ENCODE data around the gene ARID1A. TPM values are rescaled to one million over a fixed set of nuclear protein-coding genes. Genes with fewer than 3 reads are reported as not detected.
A peak's percentile ranks its signal among the peaks of the same experiment; 100 is the strongest.

Gene ARID1A
- polyA plus RNA-seq, 2 of the 4 experiments (the other 2 are of a cell fraction) = 17.4 to 21.4 TPM

GRCh38 chr1:26827106-26827604 lies 131.3 kb downstream of the ARID1A start:
- POLR2A ChIA-PET = no interaction called here
- TF ChIP-seq, protein P1, sequence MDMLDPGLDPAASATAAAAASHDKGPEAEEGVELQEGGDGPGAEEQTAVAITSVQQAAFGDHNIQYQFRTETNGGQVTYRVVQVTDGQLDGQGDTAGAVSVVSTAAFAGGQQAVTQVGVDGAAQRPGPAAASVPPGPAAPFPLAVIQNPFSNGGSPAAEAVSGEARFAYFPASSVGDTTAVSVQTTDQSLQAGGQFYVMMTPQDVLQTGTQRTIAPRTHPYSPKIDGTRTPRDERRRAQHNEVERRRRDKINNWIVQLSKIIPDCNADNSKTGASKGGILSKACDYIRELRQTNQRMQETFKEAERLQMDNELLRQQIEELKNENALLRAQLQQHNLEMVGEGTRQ (IDR thresholded peaks at IDR 0.05) = no peak
- TF ChIP-seq ZFP36 (IDR thresholded peaks at IDR 0.05; ENCODE audit: borderline replicate concordance, partially characterized antibody) (no peak), HOXA7 (CRISPR knock-in tag; IDR thresholded peaks at IDR 0.05) (no peak), PHF8 (IDR thresholded peaks at IDR 0.05; ENCODE audit: borderline replicate concordance, low read depth) (no peak), MYC (IDR thresholded peaks at IDR 0.05; ENCODE audit: borderline replicate concordance, low read length) (no peak)
- 0% methylated on average over 9 of the region's 17 CpGs for WGBS (ENCODE audit: missing lambda C conversion rate)
- FAIRE-seq (no peak), DNase-seq (ENCODE audit: low read depth in 1 of 2, low spot score in 1 of 2) (no peak), ATAC-seq (0 out of 6 replicates have a peak, but pooled peaks of 1 of the 2 experiments have one; percentile 2)
- peak overlapping the region; percentile 94 for H3K4me3 ChIP-seq
- peak overlapping the region; percentile 80 for H3K4me2 ChIP-seq
- H3K27ac ChIP-seq = peak overlapping the region; percentile 75 to 91
- CTCF ChIA-PET = interaction anchor here (1.2 to 1.6 kb wide), 3 partner anchors 22 to 225 kb away, joined by 4 to 6 read pairs (median 4); no protein-coding TSS in a partner anchor
- H3K4me1 ChIP-seq = peaks cover 34% of the 10 kb centered on the region
- no peaks in the 10 kb centered on the region for H3K9me3 ChIP-seq

GRCh38 chr1:26827663-26828062 lies 131.8 kb downstream of the ARID1A start:
- Histone ChIP-seq H3K4me1 (peaks cover 34% of the 10 kb centered on the region), H3K9me3 (no peaks in the 10 kb centered on the region), H3K4me2 (peak overlapping the region; percentile 80), H3K27ac (peak overlapping the region; percentile 75 to 91), H3K4me3 (peak overlapping the region; percentile 94)
- ChIA-PET POLR2A (no interaction called here), CTCF (interaction anchor here (0.9 to 1.6 kb wide), 3 partner anchors 17 to 225 kb away, joined by 3 to 6 read pairs (median 4); no protein-coding TSS in a partner anchor)
- no peak for FAIRE-seq
- ATAC-seq = no peak
- TF ChIP-seq FOSB (CRISPR knock-in tag; IDR thresholded peaks at IDR 0.05) (no peak), EP300 (IDR thresholded peaks at IDR 0.05) (no peak)
- DNase-seq (ENCODE audit: low read depth in 1 of 2, low spot score in 1 of 2) = no peak
- 44% methylated on average over 11 of the region's 11 CpGs for WGBS (ENCODE audit: missing lambda C conversion rate)

DNA sequence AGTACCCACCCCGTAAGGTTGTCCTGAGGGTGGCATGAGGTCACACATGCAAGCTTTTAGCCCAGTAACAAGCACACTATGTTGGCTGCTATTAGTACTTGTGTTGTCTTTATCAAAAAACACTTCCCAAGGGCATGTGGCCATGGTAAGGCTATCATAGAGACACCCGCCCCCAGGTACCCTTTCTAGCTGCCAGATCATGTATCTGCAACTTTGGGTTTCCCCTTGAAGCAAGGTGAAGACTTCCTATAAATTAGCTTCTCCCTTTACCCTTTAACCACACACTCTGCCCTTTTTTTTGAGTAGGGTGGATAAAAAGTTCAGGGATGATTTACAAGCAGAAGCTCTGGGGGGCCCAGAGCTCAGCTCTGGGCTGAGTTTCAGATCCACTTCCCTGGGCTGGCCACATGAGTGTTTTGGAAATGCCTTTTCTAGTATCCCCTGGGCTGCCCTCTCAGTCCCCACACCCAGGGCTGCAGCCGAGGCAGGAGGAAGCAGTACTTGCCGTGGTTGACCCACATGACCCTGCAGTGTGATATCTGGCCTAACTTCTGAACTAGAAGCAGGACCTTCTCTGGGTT lies 132.7 kb downstream of the ARID1A start:
- POLR2A ChIA-PET = no interaction called here

DNA sequence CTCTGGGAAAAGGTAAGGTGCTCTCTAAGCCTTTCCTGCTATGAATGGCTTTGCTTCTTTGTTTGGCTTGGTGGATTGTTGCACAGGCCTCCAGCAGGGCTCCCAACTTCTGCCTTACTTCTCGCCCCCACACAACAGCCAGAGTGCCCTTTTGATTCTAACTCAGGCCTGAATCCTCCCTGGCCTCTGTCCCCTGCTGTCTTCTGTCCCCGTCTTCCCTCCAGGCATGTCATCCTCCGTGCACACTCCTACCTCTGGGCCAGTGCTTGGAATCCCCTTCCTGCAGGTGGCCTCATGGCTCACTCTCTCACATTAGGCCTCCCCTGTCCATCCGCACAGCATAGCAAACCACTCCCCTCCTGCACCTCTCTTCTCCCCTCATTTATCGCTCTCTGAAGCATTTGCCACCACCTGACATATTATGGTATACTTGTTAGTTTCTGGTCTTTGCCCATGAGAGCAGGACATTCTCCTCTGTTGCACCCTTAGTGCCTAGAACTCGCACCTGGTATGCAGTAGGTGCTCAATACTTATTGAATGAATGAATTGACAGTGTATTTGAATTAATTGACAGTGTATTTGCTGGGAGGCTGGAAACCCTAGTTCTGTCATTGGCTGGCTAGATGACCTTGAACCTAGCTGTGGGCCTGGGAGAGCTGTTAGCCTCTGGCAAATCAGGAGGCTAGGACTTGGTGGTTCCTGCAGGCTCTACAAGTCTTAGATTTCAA lies 133.5 kb downstream of the ARID1A start:
- Histone ChIP-seq H3K4me2 (peak overlapping the region; percentile 80; the same call in 1 of the 3 replicates), H3K4me3 (no peak overlapping the region), H3K9me3 (no peaks in the 10 kb centered on the region), H3K4me1 (peaks cover 34% of the 10 kb centered on the region), H3K27ac (no peak overlapping the region)
- FAIRE-seq (no peak), ATAC-seq (no peak), DNase-seq (ENCODE audit: low read depth in 1 of 2, low spot score in 1 of 2) (no peak)
- ChIA-PET POLR2A (no interaction called here), CTCF (interaction anchor here (0.8 kb wide), 1 partner anchor 12 kb away, joined by 3 read pairs; no protein-coding TSS in a partner anchor)
- WGBS (ENCODE audit: missing lambda C conversion rate) = 88% methylated on average over 6 of the region's 6 CpGs
- no peak for TF ChIP-seq KDM5A (IDR thresholded peaks at IDR 0.05)
- no peak for TF ChIP-seq NPAS2 (CRISPR knock-in tag; IDR thresholded peaks at IDR 0.05; ENCODE audit: borderline replicate concordance)
- TF ChIP-seq GATA3 (IDR thresholded peaks at IDR 0.05; ENCODE audit: borderline replicate concordance) = no peak
- no peak for TF ChIP-seq JUN (IDR thresholded peaks at IDR 0.05)
- TF ChIP-seq, protein P2, sequence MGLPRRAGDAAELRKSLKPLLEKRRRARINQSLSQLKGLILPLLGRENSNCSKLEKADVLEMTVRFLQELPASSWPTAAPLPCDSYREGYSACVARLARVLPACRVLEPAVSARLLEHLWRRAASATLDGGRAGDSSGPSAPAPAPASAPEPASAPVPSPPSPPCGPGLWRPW (IDR thresholded peaks at IDR 0.05) = no peak
- TF ChIP-seq ZSCAN20 (CRISPR knock-in tag; IDR thresholded peaks at IDR 0.05) = no peak
- TF ChIP-seq MYC (IDR thresholded peaks at IDR 0.05; ENCODE audit: borderline replicate concordance, low read length) = no peak
- no peak for TF ChIP-seq EP300 (IDR thresholded peaks at IDR 0.05)
- TF ChIP-seq TFCP2L1 (CRISPR knock-in tag; IDR thresholded peaks at IDR 0.05) = no peak
- no peak for TF ChIP-seq RAD21 (conservative IDR thresholded peaks at IDR 0.05 in 1 of 2, IDR thresholded peaks at IDR 0.05 in 1 of 2)
- TF ChIP-seq, protein P3, sequence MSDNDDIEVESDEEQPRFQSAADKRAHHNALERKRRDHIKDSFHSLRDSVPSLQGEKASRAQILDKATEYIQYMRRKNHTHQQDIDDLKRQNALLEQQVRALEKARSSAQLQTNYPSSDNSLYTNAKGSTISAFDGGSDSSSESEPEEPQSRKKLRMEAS (IDR thresholded peaks at IDR 0.05) = no peak
- TF ChIP-seq CTCF (IDR thresholded peaks at IDR 0.05) = no peak

More for the DNA sequence above, 132.7 kb downstream of the ARID1A start:
- no peak for FAIRE-seq
- H3K27ac ChIP-seq = 0 out of 6 replicates have a peak overlapping the region, but pooled peaks of 1 of the 2 experiments have one; percentile 26
- no peak for DNase-seq (ENCODE audit: low read depth in 1 of 2, low spot score in 1 of 2)
- 78% methylated on average over 2 of the region's 4 CpGs for WGBS (ENCODE audit: missing lambda C conversion rate)
- peak overlapping the region; percentile 5; the same call in 1 of the 3 replicates for H3K4me3 ChIP-seq
- TF ChIP-seq POLR2A (IDR thresholded peaks at IDR 0.05; ENCODE audit: low read length) (no peak), RAD21 (conservative IDR thresholded peaks at IDR 0.05 in 1 of 2, IDR thresholded peaks at IDR 0.05 in 1 of 2) (no peak), CBX2 (IDR thresholded peaks at IDR 0.05; ENCODE audit: borderline replicate concordance, low read depth) (no peak), EP300 (IDR thresholded peaks at IDR 0.05) (no peak), HEYL (CRISPR knock-in tag; IDR thresholded peaks at IDR 0.05) (no peak), TFCP2L1 (CRISPR knock-in tag; IDR thresholded peaks at IDR 0.05) (no peak), RARB (CRISPR knock-in tag; IDR thresholded peaks at IDR 0.05) (no peak), CHD4 (IDR thresholded peaks at IDR 0.05; ENCODE audit: borderline replicate concordance) (no peak), ZFP36 (IDR thresholded peaks at IDR 0.05; ENCODE audit: borderline replicate concordance, partially characterized antibody) (no peak), ELK1 (IDR thresholded peaks at IDR 0.05; ENCODE audit: low read depth, low read length) (no peak)
- H3K4me2 ChIP-seq = peak overlapping the region; percentile 80
- H3K4me1 ChIP-seq = peaks cover 34% of the 10 kb centered on the region
- ATAC-seq = no peak
- CTCF ChIA-PET = interaction anchor here (0.5 to 1.6 kb wide), 4 partner anchors 18 to 358 kb away, joined by 3 to 6 read pairs (median 4); no protein-coding TSS in a partner anchor
- H3K9me3 ChIP-seq = no peaks in the 10 kb centered on the region
